HG03378 (cell line): ENCODE results near the gene CHSY3.

Experiments
- ATAC-seq: cut with Tn5 transposase; IDR thresholded peaks from one replicate; pipeline ENCODE4 v1.9.1; 2021; ENCODE audit warnings: mild to moderate bottlenecking, moderate library complexity; ENCODE audit not compliant: unreplicated experiment

The CHSY3 gene

DNA sequence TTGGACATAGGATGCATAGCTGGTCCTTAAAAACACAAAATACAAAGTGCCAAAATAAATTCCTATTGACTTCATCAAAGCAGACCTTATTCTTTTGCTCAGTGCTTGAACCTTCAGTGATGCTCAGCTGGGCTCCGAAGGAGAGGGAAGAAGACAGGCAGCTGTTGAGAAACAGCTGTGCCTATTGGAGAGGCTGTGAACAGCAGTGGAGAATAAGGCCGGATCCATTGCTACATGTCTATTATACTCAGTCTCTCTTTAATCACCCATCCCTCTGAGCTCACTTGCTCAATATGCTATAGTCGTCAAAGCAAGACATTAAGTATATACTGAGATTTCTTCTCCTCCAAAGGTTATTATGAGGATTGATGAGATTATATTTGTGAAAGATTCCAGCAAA lies 174.4 kb downstream of the CHSY3 start:
- no peak for ATAC-seq

DNA sequence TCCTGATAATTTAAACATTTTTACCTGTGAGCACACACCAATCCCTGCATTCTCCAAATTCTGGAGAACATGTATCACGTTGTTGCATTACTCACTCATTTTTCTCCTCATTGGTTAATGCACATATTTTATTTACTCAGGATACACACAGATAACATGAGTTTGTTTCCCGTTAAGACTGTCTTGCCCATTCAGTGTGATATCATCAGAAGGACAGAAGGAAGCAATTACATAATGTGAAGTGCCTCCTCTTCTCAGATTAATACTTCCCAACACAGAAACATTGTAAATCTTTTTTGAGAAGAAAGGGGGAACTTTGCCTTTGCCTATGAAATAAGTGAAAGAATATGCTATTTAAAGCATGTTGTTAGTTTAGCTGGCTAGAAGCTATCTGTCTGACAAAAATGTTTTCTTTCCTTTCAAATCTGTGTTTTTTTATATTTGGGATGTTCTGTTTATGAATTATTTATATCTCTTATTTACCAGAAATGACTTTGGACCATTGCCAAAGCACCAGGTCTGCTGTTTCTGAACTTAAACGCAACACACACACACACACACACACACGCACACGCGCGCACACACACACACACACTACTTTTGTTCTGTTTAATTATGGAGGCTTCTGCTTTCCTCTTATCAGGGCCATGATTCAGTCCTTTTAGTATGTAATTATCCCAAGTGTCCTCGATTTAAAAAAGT lies 186.5 kb downstream of the CHSY3 start:
- no peak for ATAC-seq

DNA sequence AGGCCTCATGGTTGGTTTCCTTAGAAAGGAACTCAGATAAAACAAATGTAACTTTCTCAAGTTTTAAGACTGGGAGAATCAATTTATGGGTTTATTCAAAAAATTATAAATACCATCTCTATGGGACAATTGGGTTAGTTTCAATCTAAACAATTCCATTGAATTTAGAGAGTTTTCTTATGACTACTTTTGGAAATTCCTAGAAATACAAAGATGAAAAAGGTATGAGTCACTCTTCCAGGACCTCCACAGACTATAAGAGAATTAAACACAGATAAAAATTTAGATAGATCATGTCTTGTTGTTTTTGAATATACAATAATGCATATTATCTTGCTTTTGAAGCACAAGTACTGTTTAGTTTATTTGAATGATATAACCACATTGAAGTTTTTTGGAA lies 188.7 kb downstream of the CHSY3 start:
- ATAC-seq, result no peak

DNA sequence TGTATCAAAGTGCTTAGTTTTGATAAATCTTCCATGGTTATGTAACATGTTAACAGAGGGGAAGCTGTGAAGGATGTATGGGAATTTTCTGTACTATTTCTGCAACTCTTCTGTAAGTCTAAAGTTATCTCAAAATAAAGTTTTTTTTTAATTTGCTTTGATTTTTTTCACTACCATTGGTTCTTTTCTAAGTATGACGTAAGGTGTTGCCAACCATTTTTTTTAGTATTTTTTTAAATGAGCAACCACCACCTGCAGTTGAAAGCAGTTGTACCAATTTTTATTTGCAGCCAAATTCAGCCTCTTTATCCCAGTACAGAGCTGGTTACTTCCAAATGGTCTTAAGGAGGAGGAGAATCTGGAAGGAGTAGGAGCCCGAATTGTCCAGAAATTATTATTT lies 192.2 kb downstream of the CHSY3 start:
- no peak for ATAC-seq

- ATAC-seq, result no peak
Measured at GRCh38 chr5:130099008-130099407, 194.7 kb downstream of the CHSY3 start.

- peak; percentile 60 for ATAC-seq
Measured at GRCh38 chr5:130102375-130102774, 198.1 kb downstream of the CHSY3 start.

- no peak for ATAC-seq
Measured at GRCh38 chr5:130102960-130103359, 198.7 kb downstream of the CHSY3 start.

- no peak for ATAC-seq
Measured at GRCh38 chr5:130104895-130105688, 200.8 kb downstream of the CHSY3 start.

DNA sequence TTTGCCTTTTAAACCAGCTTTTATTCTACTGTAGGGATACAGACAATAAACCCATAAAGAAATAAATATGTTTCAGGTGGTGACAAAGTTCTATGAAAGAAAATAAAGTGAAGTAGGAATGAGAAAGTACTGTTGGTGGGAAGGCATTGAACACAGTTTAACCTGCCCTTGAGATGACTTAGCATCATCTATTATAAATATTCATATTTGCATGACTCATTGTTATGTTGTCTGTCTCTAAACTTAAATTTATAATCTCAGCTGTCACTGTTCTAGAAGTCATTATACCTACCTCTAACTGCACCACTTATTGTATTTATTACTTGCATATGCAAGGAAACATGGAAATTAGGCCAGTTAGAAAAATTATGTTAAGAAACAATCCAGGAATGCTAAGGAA lies 202.2 kb downstream of the CHSY3 start:
- no peak for ATAC-seq

DNA sequence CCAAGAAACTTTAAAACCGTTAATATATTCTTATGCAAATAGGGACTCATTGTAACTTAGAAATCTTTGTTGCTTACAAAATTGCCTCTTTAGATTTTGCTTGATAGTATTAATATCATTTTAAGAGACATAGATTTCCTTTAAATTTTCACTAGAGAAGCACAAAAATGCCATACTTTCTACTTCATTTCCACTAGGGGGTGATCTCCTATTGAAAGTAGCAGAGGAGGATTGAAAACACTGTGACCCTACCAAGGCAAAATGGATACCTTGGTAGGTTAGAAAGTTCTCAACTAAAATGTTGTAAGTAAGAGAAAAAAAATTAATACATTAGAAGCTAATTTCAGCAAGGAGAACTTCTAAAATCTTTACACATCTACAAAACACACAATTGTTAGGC lies 204.9 kb downstream of the CHSY3 start:
- ATAC-seq, result peak; percentile 64

DNA sequence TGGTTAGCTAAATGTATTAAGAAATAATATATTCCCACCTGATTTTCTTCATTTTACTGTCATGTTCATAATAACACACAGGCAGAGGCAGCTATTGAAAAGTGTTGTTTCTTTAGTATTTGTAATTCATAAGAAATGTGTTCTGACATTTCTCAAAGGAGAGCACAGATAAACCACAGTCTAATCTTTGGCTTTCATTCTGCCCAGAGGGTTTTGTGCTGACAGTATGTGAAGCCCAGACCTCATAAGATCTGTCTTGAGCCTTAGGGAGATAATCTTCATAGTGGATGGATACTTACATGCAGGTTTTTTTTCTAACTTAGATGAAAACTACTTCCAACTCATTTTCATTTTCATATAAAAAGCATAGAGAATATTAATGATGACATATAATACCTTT lies 206.1 kb downstream of the CHSY3 start:
- no peak for ATAC-seq

DNA sequence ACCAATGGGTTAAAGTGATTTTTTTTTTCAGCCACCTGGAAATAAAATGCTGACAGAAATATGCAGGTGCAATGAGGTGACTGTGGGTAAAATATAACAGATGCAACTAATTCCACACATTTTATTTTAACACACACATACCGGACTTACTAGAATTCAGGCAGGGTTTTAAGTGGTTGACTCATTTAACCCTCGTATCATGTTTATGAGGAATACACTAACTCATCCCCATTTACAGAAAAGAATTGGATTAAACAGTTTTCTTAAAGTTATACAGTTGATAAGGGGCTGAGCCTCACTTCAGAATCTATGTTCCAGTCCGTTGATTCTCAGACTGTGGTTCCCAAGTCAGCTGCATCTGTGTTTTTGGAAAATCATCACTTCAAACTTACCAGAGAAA lies 207.5 kb downstream of the CHSY3 start:
- ATAC-seq, result no peak

DNA sequence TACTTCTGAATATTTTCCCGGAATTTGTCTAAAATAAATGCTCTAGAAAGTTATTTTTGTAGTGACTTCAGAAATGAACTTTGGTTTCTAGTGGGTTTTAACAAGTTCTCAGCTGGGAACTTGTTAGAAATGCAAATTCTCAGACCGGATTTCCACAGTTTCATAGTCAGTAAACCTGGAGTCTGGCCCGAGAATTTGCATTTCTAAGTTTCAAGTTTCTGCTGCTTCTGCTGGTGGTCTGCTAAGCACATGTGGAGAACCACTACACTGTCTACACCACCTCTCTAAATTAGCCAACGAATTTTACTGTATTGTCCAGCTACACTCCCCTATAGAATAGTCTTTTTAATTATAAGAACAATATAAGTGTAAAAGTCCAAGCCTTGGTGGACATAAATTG lies 208.0 kb downstream of the CHSY3 start:
- ATAC-seq, result peak; percentile 80

- no peak for ATAC-seq
Measured at GRCh38 chr5:130115686-130116085, 211.4 kb downstream of the CHSY3 start.

- ATAC-seq, result no peak
Measured at GRCh38 chr5:130116462-130116861, 212.2 kb downstream of the CHSY3 start.

DNA sequence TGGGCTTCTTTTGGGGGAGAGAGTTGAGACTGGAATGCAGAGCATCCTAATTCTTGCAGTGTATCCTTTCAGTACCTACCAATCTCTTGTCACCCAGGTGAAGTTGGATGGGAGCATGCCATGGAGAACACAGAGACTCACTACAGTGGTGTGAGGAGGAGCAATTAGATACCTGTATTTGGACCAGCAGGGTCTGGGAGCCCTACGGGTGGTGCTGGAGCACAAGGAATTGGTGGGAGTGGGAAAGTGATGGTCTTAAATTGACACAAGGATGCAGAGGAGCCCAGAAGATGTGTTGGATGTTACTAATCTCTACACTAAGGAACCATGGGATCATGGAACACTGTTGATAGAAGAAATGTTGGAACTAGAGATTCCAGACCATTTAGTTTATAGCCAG lies 212.7 kb downstream of the CHSY3 start:
- ATAC-seq, result no peak

DNA sequence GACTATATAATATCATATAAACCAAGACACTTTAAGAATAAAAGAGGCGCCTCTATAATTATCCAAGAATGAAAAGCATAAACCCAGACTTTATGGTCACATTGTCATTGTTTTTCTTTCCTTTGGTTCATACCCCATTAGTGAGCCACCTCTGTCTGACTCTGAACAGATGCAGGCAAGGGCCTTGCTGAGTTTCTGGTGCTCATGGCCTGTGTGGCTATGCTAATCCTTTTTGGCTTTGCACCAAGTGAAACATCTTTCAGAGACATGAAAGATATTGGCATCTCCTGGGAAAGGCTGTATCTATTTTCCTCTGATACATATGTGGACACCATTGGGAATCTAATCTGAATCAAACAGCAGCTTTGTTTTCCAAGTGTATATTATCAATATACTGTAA lies 222.5 kb downstream of the CHSY3 start:
- no peak for ATAC-seq

- no peak for ATAC-seq
Measured at GRCh38 chr5:130135506-130135905, 231.2 kb downstream of the CHSY3 start.

- no peak for ATAC-seq
Measured at GRCh38 chr5:130136300-130136699, 232.0 kb downstream of the CHSY3 start.

DNA sequence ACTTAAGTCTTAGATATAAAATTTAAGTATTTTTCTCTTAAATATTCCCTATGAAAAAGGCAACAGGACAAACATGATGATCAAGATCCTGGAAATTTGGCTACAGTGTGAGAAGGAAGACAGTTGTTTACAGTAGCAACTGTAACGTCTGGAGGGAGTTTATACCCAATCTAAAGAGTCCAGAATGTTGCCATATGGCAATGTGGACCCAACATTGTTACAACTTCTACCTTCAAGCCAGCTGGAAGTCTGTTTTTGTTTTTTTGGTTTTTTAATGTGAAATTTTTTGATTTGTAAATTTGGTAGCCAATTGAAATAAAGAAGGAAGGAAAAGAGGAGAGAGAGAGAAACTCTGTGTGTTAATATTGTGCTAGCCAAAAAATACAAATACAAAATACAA lies 233.4 kb downstream of the CHSY3 start:
- ATAC-seq, result no peak

GRCh38 chr5:130138406-130139045 lies 234.3 kb downstream of the CHSY3 start:
- no peak for ATAC-seq
